HepG2 (cell line): ENCODE data around the gene IL1RAPL1.

ENCODE experiments used
- ESRRA ChIP-seq: sonication (generic); formaldehyde crosslinking; IDR thresholded peaks from 2 replicates; pipeline ENCODE4 v1.5.1; 2020; ENCODE audit warnings: mild to moderate bottlenecking, low read depth, missing genetic modification reagents
- HNF4G ChIP-seq, 2 experiments: sonication (generic) in 1 of 2; formaldehyde crosslinking in 1 of 2; IDR thresholded peaks; 2 replicates each; pipeline versions ENCODE4 v1.4.0 to v1.6.1; 2011 to 2020; ENCODE audit warnings: borderline replicate concordance in 2 of 2, low read depth in 2 of 2, mild to moderate bottlenecking in 2 of 2, low read length in 1 of 2, missing genetic modification reagents in 1 of 2, moderate library complexity in 1 of 2
- MYNN ChIP-seq: sonication (generic); formaldehyde crosslinking; IDR thresholded peaks from 2 replicates; pipeline ENCODE4 v1.4.0; 2020; ENCODE audit warnings: mild to moderate bottlenecking, low read depth, missing genetic modification reagents
- POLR2AphosphoS5 ChIP-seq: IDR thresholded peaks from 2 replicates; pipeline ENCODE4 v1.6.1; 2012; ENCODE audit warnings: low read depth, low read length

- no peak for TF ChIP-seq POLR2AphosphoS5
- no peak for TF ChIP-seq ESRRA (CRISPR knock-in tag)
- no peak for TF ChIP-seq MYNN (CRISPR knock-in tag)
- TF ChIP-seq HNF4G (IDR thresholded peaks at IDR 0.05; ENCODE audit: borderline replicate concordance, low read depth, low read length) = no peak
- TF ChIP-seq HNF4G (CRISPR knock-in tag; IDR thresholded peaks at IDR 0.05; ENCODE audit: borderline replicate concordance, low read depth) = no peak
Observed at GRCh38 chrX:29862126-29862677, 1275.0 kb downstream of the IL1RAPL1 start.
